Subcutaneous adipose tissue (tissue), 4 donors: ENCODE results near the gene FAM78B. TPM values are rescaled to one million over a fixed set of nuclear protein-coding genes. Genes with fewer than 3 reads are reported as not detected.

Experiments
- total RNA-seq, 4 donors: library from RNA; depleted of rRNA; stranded (reverse); fragments of >200 nt; gene quantifications; one replicate each; pipeline ENCODE4 v1.1.0, GENCODE V29; 2016
- TF ChIP-seq, protein P1 (sequence below): fragments of 450-650 bp; IDR thresholded peaks from one replicate; pipeline ENCODE4 v1.5.1; 2016; ENCODE audit warnings: low read depth, mild to moderate bottlenecking, control low read depth, antibody characterized with exemption, moderate library complexity

FAM78B gene
- total RNA-seq, 4 donors from 2014 or later: 0.44 to 2.9 (median 1.0) TPM

DNA sequence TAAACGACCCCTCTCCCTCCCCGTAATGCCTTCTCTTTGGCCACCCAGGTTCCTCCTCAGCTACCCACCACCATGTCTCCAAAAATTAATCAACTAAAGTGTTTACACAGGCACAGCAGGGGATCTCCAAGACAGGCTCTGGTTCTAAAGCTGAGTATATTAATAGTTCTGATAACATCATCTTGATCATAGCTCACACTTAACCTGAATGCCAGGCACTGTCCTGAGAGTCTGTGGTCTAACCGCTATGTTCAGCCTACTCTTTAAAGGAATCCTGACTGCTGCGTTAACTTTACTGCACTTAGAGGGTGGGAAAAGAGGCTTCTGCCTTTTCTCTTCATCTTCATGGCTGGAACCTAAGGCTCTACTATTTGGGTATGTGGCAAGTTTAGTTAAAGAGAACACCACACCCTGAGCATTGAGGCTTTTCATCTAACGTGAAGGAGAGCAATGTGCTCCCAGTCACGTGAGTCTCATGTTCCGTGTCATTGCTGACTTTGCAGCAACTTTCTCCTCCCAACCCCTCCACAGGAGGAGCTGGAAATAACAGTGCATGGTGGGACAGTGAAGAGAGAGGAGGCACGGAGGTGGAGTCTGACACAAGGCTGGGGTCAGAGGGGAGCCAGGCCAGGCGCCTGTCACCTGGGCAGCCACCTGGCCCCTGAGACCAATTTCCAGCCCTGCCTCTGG, 86.4 kb downstream of the FAM78B start:
- TF ChIP-seq, protein P1, sequence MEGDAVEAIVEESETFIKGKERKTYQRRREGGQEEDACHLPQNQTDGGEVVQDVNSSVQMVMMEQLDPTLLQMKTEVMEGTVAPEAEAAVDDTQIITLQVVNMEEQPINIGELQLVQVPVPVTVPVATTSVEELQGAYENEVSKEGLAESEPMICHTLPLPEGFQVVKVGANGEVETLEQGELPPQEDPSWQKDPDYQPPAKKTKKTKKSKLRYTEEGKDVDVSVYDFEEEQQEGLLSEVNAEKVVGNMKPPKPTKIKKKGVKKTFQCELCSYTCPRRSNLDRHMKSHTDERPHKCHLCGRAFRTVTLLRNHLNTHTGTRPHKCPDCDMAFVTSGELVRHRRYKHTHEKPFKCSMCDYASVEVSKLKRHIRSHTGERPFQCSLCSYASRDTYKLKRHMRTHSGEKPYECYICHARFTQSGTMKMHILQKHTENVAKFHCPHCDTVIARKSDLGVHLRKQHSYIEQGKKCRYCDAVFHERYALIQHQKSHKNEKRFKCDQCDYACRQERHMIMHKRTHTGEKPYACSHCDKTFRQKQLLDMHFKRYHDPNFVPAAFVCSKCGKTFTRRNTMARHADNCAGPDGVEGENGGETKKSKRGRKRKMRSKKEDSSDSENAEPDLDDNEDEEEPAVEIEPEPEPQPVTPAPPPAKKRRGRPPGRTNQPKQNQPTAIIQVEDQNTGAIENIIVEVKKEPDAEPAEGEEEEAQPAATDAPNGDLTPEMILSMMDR: no peak

DNA sequence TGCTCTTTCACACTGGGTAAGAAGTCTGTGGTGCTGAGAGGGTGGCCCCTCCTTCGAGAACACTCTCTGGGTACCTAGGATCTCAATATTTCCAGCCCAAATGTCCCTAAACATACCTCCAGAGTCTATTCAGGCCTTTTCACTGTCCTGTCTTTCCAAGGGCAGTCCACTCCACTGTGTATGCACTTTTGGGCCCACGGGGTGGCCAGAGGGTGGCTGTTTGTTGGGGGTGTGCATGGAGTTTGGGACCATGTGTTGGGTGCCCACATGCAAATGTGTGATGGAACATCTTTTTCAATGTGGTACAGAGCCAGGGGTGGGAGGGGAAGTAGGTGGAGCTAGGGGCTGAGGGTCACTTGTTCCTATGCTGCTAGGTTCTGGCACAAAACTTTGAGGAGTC, 87.5 kb downstream of the FAM78B start:
- TF ChIP-seq, protein P1: no peak

DNA sequence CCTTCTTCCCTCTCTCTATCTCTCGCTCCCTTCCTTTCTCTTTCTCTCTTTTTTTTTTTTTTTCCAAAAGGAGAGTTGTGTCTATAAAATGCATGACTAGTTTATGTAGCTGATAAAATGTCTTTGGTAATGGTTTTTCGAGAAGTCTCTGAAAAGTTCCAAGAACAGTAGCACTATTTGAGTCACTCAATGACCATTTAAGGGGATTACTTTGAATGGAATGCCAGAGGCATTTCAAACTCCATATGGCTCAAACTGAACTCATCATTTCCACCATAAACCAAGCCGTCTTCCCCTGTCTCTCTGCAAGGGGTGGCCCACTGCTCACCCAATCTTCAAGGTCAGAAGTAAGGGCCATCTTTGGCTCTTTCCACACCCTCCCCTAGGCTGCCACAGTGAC, 93.3 kb downstream of the FAM78B start:
- TF ChIP-seq, protein P1: no peak

DNA sequence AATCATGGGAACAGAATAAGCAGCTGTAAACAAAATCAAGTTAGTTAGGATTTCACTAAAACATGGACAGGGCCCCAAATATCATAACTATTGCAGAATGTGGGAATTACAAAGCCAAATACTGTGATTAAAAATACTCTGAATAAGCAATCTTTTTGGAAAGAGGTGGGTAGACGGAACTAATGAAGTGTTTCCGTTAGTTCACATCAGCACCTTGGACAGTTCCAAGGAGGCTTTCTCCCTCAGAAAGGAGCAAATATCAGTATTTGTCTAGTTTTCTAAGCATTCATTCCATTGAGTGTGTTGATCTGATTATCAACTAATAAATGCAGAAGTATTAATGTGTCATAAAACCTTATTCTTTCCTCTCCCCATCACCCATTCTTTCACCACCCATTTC, 97.4 kb downstream of the FAM78B start:
- TF ChIP-seq, protein P1: no peak

DNA sequence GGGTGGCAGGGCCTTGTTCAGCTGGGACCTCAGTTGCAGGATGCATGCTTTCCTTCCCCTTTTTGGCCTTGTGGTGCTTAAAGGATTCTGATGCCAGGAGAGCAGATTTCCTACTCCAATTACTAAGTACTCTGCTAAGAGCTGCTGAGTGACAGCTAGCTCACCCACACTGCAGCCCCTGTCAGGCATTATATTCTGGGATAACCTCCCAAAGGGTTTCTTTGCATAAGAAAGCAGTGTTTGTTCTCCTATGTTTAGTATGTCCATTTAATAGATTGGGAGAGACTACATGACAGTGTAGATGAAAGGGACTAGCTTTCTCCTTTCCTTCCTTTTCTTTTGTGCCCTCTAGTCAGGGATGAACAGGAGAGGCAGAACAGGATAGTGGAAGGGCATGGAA, 100.7 kb downstream of the FAM78B start:
- TF ChIP-seq, protein P1: no peak

DNA sequence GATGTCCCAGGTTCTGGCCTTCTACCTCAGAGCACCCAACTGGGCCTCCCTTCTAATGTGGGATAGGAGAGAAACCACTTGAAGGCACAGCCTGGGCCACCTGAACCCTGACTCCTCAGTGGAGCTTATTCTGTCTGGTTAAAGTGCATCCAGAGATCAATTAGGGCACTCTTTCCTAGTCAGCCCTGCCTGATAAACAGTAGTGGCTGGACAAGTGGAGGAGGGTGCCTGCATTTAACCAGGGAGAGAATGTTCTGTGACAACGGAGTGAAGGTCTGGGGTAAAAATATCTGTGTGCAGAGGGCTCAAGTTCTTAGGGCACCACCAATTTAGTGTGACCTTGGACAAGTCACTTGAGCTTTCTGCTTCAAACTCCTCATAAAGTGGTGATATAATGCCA, 101.8 kb downstream of the FAM78B start:
- TF ChIP-seq, protein P1: no peak

DNA sequence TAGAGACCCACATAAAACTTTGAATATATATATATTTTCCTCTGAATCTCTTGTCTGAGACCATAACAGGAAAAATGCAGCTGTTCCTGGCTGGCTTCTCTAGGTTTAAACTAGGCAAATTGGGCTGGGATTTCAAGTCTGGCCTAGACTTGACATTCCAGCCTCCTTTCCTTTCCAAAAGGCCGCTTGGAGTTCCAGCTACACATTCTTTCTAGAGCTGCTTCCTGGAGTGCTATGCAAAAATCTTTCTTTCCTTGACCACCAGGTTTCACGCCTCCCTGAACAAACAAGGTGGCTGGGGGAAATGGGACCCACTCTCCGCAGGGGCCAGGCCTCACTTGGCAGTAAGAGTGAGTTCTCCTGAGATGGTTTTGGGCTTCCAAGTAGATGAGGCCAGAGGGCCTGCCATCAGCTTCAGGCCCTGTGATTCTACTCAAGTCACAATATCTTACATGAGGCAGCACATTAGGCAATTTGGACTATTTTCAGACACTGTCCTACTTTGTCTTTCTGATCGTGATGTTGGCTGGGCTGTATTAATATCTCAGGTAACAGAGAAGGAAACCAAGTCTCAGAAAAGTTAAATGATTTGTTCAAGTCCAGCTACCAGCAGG, 102.4 kb downstream of the FAM78B start:
- TF ChIP-seq, protein P1: no peak
